Measurements from ENCODE around the gene BAG1. TPM values are rescaled to one million over a fixed set of nuclear protein-coding genes. Genes with fewer than 3 reads are reported as not detected.
A peak's percentile ranks its signal among the peaks of the same experiment; 100 is the strongest.

Gene BAG1
- total and polyA plus RNA-seq, 2 donors (not counting 1 experiment from before 2014, with no cell fraction given) = 19.7 to 60.2 TPM

- peak overlapping the region; percentile 88 for H3K4me3 Mint-ChIP-seq
- ChIA-PET CTCF (interaction anchor here (0.8 to 1.9 kb wide), 7 partner anchors 35 to 184 kb away, joined by 3 to 11 read pairs (median 4); no protein-coding TSS in a partner anchor), POLR2A (interaction anchor here (0.5 to 2.0 kb wide), 6 partner anchors 9 to 239 kb away, joined by 3 to 10 read pairs (median 4); partner anchors contain the start of genes DNAJA1, NFX1 and NOL6)
- no peak for TF ChIP-seq CTCF (IDR thresholded peaks at IDR 0.05)
- TF ChIP-seq EZH2 (IDR thresholded peaks at IDR 0.05; ENCODE audit: borderline replicate concordance, insufficient read depth, low read depth, low read length, poor library complexity, severe bottlenecking) = no peak
- peaks cover 39% of the 10 kb centered on the region for H3K4me1 Mint-ChIP-seq
- Histone ChIP-seq H3K79me2 (ENCODE audit: control insufficient read depth, insufficient read depth, low read length) (peaks cover 44% of the 10 kb centered on the region), H3K4me3 (ENCODE audit: control extremely low read depth in 1 of 5, extremely low read depth in 1 of 5, insufficient read depth in 1 of 5, low read depth in 2 of 5, low read length in 4 of 5) (peak overlapping the region; percentile 89 to 99 (median 97)), H3K27me3 (replicated peaks in 1 of 4; ENCODE audit: control extremely low read depth in 1 of 4, control insufficient read depth in 3 of 4, insufficient read depth in 4 of 4, low read length in 3 of 4) (no peaks in the 10 kb centered on the region), H3K27ac (ENCODE audit: low read length in 2 of 2) (peak overlapping the region; percentile 80 to 96), H3K9ac (ENCODE audit: low read length) (peak overlapping the region; percentile 85), H2AFZ (ENCODE audit: insufficient read depth, low read depth, low read length, poor library complexity, severe bottlenecking) (peak overlapping the region; percentile 86), H3K9me3 (ENCODE audit: control extremely low read depth in 1 of 3, control insufficient read depth in 2 of 3, insufficient read depth in 1 of 3, low read length in 2 of 3) (no peaks in the 10 kb centered on the region), H3K36me3 (replicated peaks in 1 of 2; ENCODE audit: control extremely low read depth in 1 of 2, control insufficient read depth in 1 of 2, extremely low read depth in 1 of 2, insufficient read depth in 2 of 2, low read length in 1 of 2) (peaks cover 1 to 48% of the 10 kb centered on the region in 2 experiments), H3K4me2 (replicated peaks; ENCODE audit: low read depth, low read length, poor library complexity, severe bottlenecking) (peak overlapping the region; percentile 89), H4K20me1 (ENCODE audit: control insufficient read depth, insufficient read depth, low read length, poor library complexity, severe bottlenecking) (peaks cover 19% of the 10 kb centered on the region), H3K4me1 (ENCODE audit: control insufficient read depth in 2 of 2, insufficient read depth in 2 of 2, low read length in 2 of 2) (peaks cover 19 to 23% of the 10 kb centered on the region in 2 donors)
- DNase-seq (peak; percentile 64), ATAC-seq (ENCODE audit: low read depth) (no peak)
- intact Hi-C loops (cut with micrococcal nuclease) = loop anchor here (1.0 to 10.0 kb wide), 5 partner anchors 26 to 781 kb away; partner anchors contain the start of genes NFX1, NOL6, SMIM27 and TOPORS
- no peaks in the 10 kb centered on the region for H3K9me3 Mint-ChIP-seq (ENCODE audit: insufficient read depth)
- peak overlapping the region; percentile 80 for H3K27ac Mint-ChIP-seq
- H3K27me3 Mint-ChIP-seq = no peaks in the 10 kb centered on the region
- under 1% methylated on average over 37 of the region's 37 CpGs for WGBS (ENCODE audit: insufficient coverage)
Measured at GRCh38 chr9:33264003-33264472, 470 bp downstream of the BAG1 start.

Data from B cell (primary cell).